Mesendoderm (in vitro differentiated cells): ENCODE measurements around the gene GRK4.

ENCODE experiments used
- DNase-seq: peaks from one replicate; pipeline ENCODE4 v3.0.0; 2013
- H2AK5ac ChIP-seq: 2 replicates; pipeline ENCODE4 v1.6.1; 2013; ENCODE audit warnings: low read length, inconsistent platforms
- H2BK120ac ChIP-seq: 2 replicates; pipeline ENCODE4 v1.6.1; 2013; ENCODE audit warnings: low read depth, mild to moderate bottlenecking, low read length, moderate library complexity, mixed read lengths
- H2BK15ac ChIP-seq: replicated peaks from 2 replicates; pipeline ENCODE4 v1.6.1; 2013; ENCODE audit warnings: low read depth, mild to moderate bottlenecking, moderate library complexity
- H2BK5ac ChIP-seq: 2 replicates; pipeline ENCODE4 v1.6.1; 2013; ENCODE audit warnings: low read length, inconsistent platforms
- H3K18ac ChIP-seq: 2 replicates; pipeline ENCODE4 v1.6.1; 2013; ENCODE audit warnings: mild to moderate bottlenecking, low read length, mixed read lengths
- H3K23ac ChIP-seq: one replicate; pipeline ENCODE4 v1.6.1; 2013; ENCODE audit warnings: low read length
- H3K27ac ChIP-seq: 2 replicates; pipeline ENCODE4 v1.5.1; 2013; ENCODE audit warnings: low read depth, mild to moderate bottlenecking, inconsistent platforms, low read length, moderate library complexity
- H3K27me3 ChIP-seq: 2 replicates; pipeline ENCODE4 v1.6.1; 2013; ENCODE audit warnings: low read length, control low read depth, mild to moderate bottlenecking, inconsistent platforms; ENCODE audit not compliant: insufficient read depth, poor library complexity
- H3K36me3 ChIP-seq: 2 replicates; pipeline ENCODE4 v1.6.1; 2013; ENCODE audit warnings: low read length, inconsistent platforms; ENCODE audit not compliant: control insufficient read depth, insufficient read depth
- H3K4ac ChIP-seq: one replicate; pipeline ENCODE4 v1.6.1; 2013; ENCODE audit warnings: low read depth, mild to moderate bottlenecking, low read length, moderate library complexity
- H3K4me1 ChIP-seq: 2 replicates; pipeline ENCODE4 v1.6.1; 2013; ENCODE audit warnings: low read depth, low read length, inconsistent platforms; ENCODE audit not compliant: control insufficient read depth
- H3K4me2 ChIP-seq: 2 replicates; pipeline ENCODE4 v1.6.1; 2013; ENCODE audit warnings: low read length
- H3K4me3 ChIP-seq: 2 replicates; pipeline ENCODE4 v1.5.1; 2013; ENCODE audit warnings: mild to moderate bottlenecking, low read length
- H3K56ac ChIP-seq: one replicate; pipeline ENCODE4 v1.6.1; 2013; ENCODE audit warnings: low read length
- H3K79me1 ChIP-seq: 2 replicates; pipeline ENCODE4 v1.6.1; 2013; ENCODE audit warnings: low read length, inconsistent platforms
- H3K79me2 ChIP-seq: 2 replicates; pipeline ENCODE4 v1.6.1; 2013; ENCODE audit warnings: mild to moderate bottlenecking, low read length; ENCODE audit not compliant: control insufficient read depth, insufficient read depth
- H3K9ac ChIP-seq: 2 replicates; pipeline ENCODE4 v1.6.1; 2013; ENCODE audit warnings: low read length, inconsistent platforms
- H4K5ac ChIP-seq: one replicate; pipeline ENCODE4 v1.6.1; 2013; ENCODE audit warnings: low read length
- H4K8ac ChIP-seq: one replicate; pipeline ENCODE4 v1.6.1; 2013; ENCODE audit warnings: low read depth, mild to moderate bottlenecking, control low read depth, low read length, moderate library complexity
- WGBS: extraction: QIAGEN DNeasy Blood & Tissue Kit; methylation state at CpG from one replicate; pipeline ENCODE4 v1.1.7; 2013; ENCODE audit warnings: low lambda C conversion rate, missing lambda C conversion rate; ENCODE audit not compliant: insufficient coverage; ENCODE audit errors: extremely low coverage; 5-methylcytosine and 5-hydroxymethylcytosine counted together

Gene GRK4

DNA sequence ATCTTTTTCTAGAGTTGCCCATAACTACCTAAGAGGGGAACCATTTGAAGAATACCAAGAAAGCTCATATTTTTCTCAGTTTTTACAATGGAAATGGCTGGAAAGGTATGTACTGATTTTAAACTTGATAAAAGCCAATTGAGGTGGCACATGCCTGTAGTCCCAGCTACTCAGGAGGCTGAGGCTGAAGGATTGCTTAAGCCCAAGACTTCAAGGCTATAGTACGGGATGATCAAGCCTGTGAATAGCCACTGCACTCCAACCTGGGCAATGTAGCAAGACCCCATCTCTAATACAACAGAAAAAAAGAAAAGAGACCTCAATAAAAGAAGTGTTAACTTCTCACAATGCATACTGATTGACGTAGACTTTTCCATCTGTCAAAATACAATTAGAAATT is 44.4 kb downstream of the GRK4 start:
- no peaks in the 10 kb centered on the region for H3K79me2 ChIP-seq
- H3K4me1 ChIP-seq = no peaks in the 10 kb centered on the region
- H3K9ac ChIP-seq = no peak overlapping the region
- H4K5ac ChIP-seq = no peak overlapping the region
- H3K27me3 ChIP-seq = no peaks in the 10 kb centered on the region
- no peaks in the 10 kb centered on the region for H3K36me3 ChIP-seq
- no peak overlapping the region for H3K4me3 ChIP-seq
- no peak overlapping the region for H3K4ac ChIP-seq
- H3K4me2 ChIP-seq = no peak overlapping the region
- H3K18ac ChIP-seq = no peak overlapping the region
- H3K23ac ChIP-seq = no peak overlapping the region
- no peak overlapping the region for H2BK5ac ChIP-seq
- no peak overlapping the region for H2BK15ac ChIP-seq
- DNase-seq = no peak
- no CpG with 5 or more reads among the region's 2 CpGs for WGBS
- H4K8ac ChIP-seq = no peak overlapping the region
- no peak overlapping the region for H2BK120ac ChIP-seq
- no peak overlapping the region for H3K56ac ChIP-seq
- H3K27ac ChIP-seq = no peak overlapping the region
- H3K79me1 ChIP-seq = no peaks in the 10 kb centered on the region
- H2AK5ac ChIP-seq = no peak overlapping the region

DNA sequence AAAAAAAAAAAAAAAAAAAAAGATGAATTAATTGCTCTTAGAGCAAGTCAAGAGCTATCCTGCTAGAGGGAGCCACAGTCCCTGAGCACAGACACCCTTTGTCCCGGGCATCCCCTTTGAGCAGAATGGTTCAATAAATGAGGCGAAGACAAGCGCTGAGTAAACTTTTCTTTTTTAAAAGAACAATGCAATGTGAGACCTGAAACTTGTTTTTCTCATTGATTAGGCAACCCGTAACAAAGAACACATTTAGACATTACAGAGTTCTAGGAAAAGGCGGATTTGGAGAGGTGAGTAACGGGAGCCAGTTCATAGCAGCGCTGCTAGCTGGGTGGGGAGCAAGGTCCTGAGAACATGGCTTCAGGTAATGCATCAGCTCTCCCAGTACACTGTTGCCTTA is 46.1 kb downstream of the GRK4 start:
- H3K9ac ChIP-seq = no peak overlapping the region
- no peak overlapping the region for H4K5ac ChIP-seq
- DNase-seq = peak; percentile 57
- H2BK15ac ChIP-seq = no peak overlapping the region
- H2BK120ac ChIP-seq = no peak overlapping the region
- no CpG with 5 or more reads among the region's 7 CpGs for WGBS
- no peak overlapping the region for H3K27ac ChIP-seq
- no peaks in the 10 kb centered on the region for H3K27me3 ChIP-seq
- H3K23ac ChIP-seq = no peak overlapping the region
- H3K56ac ChIP-seq = no peak overlapping the region
- no peaks in the 10 kb centered on the region for H3K79me1 ChIP-seq
- no peaks in the 10 kb centered on the region for H3K79me2 ChIP-seq
- no peaks in the 10 kb centered on the region for H3K4me1 ChIP-seq
- no peaks in the 10 kb centered on the region for H3K36me3 ChIP-seq
- no peak overlapping the region for H3K4me3 ChIP-seq
- no peak overlapping the region for H2AK5ac ChIP-seq
- H3K4ac ChIP-seq = no peak overlapping the region
- H2BK5ac ChIP-seq = no peak overlapping the region
- H3K4me2 ChIP-seq = no peak overlapping the region
- H4K8ac ChIP-seq = no peak overlapping the region
- no peak overlapping the region for H3K18ac ChIP-seq

DNA sequence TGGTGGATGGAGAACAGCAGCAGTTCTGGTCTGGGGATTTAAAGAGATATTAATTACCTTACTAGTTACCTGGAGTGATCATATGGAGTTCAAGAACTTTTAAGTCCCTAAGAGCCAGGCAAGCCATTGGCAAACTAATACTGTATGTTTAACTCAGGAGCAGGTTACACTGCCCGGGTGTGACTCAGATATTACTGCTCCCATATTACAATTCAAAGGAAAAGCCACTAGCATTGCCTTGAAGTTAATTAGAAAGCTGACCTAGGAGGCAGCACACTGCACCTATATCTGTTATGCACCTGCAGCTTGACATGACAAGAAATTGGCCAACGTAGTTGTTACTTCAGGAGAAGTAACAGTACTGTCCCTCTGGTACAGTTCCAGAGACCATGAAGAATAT is 47.2 kb downstream of the GRK4 start:
- Histone ChIP-seq H3K4me1 (no peaks in the 10 kb centered on the region), H3K79me1 (no peaks in the 10 kb centered on the region), H3K4ac (no peak overlapping the region), H4K8ac (no peak overlapping the region), H3K56ac (no peak overlapping the region), H2BK120ac (no peak overlapping the region), H3K79me2 (no peaks in the 10 kb centered on the region), H3K18ac (no peak overlapping the region), H3K27ac (no peak overlapping the region), H2BK5ac (no peak overlapping the region), H3K36me3 (no peaks in the 10 kb centered on the region), H3K27me3 (no peaks in the 10 kb centered on the region), H3K9ac (no peak overlapping the region), H2BK15ac (no peak overlapping the region), H3K23ac (no peak overlapping the region), H2AK5ac (no peak overlapping the region), H3K4me2 (no peak overlapping the region), H3K4me3 (no peak overlapping the region), H4K5ac (no peak overlapping the region)
- no CpG with 5 or more reads among the region's 2 CpGs for WGBS
- no peak for DNase-seq

DNA sequence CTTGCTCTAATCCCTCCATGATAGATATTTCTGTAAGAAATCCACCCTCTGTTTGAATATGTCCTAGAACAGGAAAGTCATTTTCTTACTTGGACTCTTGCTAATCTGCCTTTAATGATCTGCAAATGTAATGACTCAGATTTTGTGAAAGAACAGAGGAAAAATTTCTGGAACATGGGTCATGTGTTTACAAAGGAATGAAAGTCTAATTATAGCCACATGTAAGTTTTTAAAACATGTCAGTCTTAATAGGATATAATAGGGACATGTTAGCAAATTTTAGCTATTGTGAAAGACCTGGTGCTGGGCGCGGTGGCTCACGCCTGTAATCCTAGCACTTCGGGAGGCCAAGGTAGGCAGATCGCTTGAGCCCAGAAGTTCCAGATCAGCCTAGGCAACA is 47.6 kb downstream of the GRK4 start:
- Histone ChIP-seq H2BK15ac (no peak overlapping the region), H3K27me3 (no peaks in the 10 kb centered on the region), H3K79me2 (no peaks in the 10 kb centered on the region), H3K18ac (no peak overlapping the region), H3K9ac (no peak overlapping the region), H2AK5ac (no peak overlapping the region), H2BK120ac (no peak overlapping the region), H2BK5ac (no peak overlapping the region), H3K79me1 (no peaks in the 10 kb centered on the region), H4K5ac (no peak overlapping the region), H3K4me3 (no peak overlapping the region), H4K8ac (no peak overlapping the region), H3K4ac (no peak overlapping the region), H3K27ac (no peak overlapping the region), H3K56ac (no peak overlapping the region), H3K36me3 (no peaks in the 10 kb centered on the region), H3K23ac (no peak overlapping the region), H3K4me1 (no peaks in the 10 kb centered on the region), H3K4me2 (no peak overlapping the region)
- no peak for DNase-seq
- WGBS = no CpG with 5 or more reads among the region's 5 CpGs

DNA sequence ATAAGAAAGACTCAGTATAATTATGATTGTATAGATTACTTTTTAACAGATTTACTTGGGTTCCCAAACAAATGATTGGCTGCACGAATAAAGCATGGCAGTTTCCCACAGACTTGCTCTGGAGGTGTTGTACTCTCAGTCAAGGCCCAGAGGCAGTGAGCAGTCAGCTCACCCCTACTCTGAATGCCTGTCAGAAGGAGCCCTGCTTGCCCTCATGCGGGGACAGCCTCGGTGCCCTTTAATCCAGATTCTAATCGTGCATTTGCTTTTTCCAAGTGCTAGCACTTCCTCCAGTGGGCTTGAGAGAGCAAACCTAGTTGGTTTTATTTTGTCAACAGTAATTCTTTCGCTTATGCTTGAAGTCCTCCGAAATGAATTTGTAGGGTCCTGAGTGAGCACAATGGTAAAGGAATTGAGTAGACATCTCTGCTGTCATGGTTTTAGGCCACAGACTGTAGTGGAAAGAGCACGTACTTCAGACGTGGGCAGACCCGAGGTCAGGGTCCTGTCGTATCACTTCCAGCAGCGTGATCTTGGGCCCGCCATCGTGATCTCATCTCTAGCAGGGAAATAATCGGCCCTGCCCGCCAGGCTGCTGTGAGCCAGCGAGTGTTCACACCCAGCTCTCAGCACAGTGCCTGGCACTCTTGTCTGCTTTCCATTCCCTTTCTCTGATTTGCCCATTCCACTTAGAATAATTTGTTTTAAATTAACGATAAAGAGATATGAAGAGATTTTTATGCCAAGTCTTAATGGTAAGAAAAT is 48.3 kb downstream of the GRK4 start:
- Histone ChIP-seq H3K79me1 (no peaks in the 10 kb centered on the region), H3K4ac (no peak overlapping the region), H4K8ac (no peak overlapping the region), H3K4me1 (no peaks in the 10 kb centered on the region), H2BK120ac (no peak overlapping the region), H3K27me3 (no peaks in the 10 kb centered on the region), H3K27ac (no peak overlapping the region), H3K9ac (no peak overlapping the region), H2BK15ac (no peak overlapping the region), H4K5ac (no peak overlapping the region), H3K36me3 (no peaks in the 10 kb centered on the region), H2BK5ac (no peak overlapping the region), H3K18ac (no peak overlapping the region), H3K4me2 (no peak overlapping the region), H3K56ac (no peak overlapping the region), H3K79me2 (no peaks in the 10 kb centered on the region), H3K4me3 (no peak overlapping the region), H3K23ac (no peak overlapping the region), H2AK5ac (no peak overlapping the region)
- 100% methylated on average over 1 of the region's 17 CpGs for WGBS
- DNase-seq = no peak

DNA sequence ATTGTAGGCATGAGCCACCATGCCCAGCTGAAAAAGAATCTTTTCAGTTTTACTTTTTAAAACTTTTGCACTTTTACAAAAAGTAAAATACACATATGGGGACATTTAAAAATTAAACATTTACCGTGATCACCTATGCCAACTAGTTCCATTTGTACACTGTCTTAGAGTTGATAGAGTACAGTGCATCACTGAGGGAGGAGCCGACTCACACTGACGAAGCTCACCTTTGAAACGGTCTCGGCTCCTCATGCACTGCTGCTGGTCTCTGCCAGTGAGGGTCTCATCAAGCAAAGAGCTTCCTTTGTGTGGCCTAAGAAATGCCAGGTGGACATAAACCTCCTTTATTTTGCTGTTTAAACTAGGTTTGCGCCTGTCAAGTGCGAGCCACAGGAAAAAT is 50.0 kb downstream of the GRK4 start:
- no peaks in the 10 kb centered on the region for H3K79me1 ChIP-seq
- no peak overlapping the region for H2BK15ac ChIP-seq
- H3K9ac ChIP-seq = no peak overlapping the region
- DNase-seq = no peak
- no peak overlapping the region for H3K4ac ChIP-seq
- no CpG with 5 or more reads among the region's 7 CpGs for WGBS
- no peaks in the 10 kb centered on the region for H3K36me3 ChIP-seq
- H3K4me3 ChIP-seq = no peak overlapping the region
- no peak overlapping the region for H3K23ac ChIP-seq
- no peak overlapping the region for H2BK120ac ChIP-seq
- no peak overlapping the region for H4K8ac ChIP-seq
- no peak overlapping the region for H3K27ac ChIP-seq
- H3K18ac ChIP-seq = no peak overlapping the region
- no peak overlapping the region for H2BK5ac ChIP-seq
- no peaks in the 10 kb centered on the region for H3K79me2 ChIP-seq
- H3K4me2 ChIP-seq = no peak overlapping the region
- H3K4me1 ChIP-seq = no peaks in the 10 kb centered on the region
- H3K27me3 ChIP-seq = no peaks in the 10 kb centered on the region
- H3K56ac ChIP-seq = no peak overlapping the region
- no peak overlapping the region for H4K5ac ChIP-seq
- H2AK5ac ChIP-seq = no peak overlapping the region
